Islet precursor cell (in vitro differentiated cells): Measurements from ENCODE around the gene PRRC2C.
"Not testable (repeated sequence)": the region's sequence is repeated elsewhere in the genome, so short reads cannot be mapped to it uniquely, and the experiment has no call there.

Experiments
- DNase-seq: peaks from one replicate; pipeline ENCODE4 v3.0.0-alpha.2; 2018

PRRC2C gene

DNA sequence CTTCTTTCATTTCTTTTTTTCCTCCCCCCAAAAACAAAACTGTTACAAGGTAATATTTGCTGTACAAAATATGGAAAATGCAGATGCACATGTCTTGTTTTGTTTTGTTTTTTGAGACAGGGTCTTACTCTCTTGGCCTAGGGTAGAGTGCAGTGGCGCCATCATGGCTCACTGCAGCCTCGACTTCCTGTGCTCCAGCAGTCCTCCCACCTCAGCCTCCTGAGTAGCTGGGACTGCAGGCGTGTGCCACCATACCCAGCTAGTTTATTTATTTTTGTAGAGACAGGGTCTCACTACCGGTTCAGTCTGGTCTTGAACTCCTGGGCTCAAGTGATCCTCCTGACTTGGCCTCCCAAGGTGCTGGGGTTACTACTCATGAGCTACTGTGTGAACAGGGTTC lies 15.5 kb downstream of the PRRC2C start:
- no peak for DNase-seq

DNA sequence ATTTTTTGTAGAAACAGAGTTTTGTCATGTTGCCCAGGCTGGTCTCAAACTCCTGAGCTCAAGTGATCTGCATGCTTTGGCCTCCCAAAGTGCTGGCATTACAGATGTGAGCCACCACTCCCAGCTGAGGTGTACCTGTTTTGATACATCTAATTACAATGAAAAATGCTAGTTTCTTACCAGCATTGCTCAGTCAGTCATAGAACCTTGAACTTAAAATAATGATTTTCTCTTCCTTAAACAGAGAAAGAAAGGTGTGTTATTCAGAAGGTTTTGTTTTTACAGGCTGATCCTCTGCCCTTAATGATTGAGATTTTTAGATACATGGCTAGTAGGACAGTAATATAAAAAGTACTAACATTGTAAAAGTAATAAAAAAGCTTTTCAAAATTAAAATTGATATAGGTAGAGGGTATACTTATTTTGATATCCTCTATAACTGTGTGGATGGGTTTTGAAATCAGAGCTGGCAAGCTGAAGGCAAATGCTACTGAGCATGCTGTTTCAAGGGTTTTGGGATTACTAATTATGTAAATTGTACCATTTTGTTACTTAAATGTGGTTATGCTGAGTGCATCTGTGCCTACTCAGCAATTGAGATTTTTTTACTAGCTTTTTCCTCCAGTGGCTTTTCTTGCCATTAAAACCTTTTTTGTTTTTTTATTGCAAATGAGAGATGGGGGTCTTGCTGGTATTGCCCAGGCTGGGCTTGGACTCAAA lies 16.1 kb downstream of the PRRC2C start:
- DNase-seq = no peak

DNA sequence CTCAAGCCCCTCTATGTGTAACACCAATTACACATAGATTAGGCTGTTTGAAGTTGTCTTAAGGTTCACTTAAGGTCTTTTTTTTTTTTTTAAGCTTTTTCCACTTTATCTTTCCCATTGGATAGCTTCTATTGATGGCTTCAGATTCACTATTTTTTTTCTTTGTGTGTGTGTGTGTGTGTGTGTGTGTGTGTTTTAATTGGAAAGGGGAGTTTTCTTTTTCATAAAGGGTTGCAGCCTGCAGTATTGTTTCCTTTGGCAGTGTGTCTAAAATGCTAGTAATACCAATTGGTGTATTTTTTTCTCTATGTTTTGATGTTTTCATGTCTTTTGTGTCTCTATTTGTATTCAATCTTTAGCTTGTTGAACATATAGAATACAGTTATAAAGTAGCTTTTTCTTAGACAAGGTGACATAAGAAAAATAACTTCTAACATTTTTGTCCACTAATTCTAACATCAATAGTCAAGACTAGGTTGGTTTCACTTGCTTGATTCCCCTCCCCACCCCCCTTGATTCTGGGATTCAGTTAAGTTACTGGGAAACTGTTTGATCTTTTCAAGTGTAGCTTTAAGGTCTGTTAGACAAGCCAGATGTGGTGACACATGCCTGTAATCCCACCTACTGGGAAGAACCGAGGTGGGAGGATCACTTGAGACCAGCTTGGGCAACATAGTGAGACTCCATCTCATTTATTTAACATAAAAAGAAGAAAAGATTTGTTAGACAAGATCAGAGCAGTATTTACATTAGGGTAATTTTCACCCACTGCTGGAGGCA lies 21.4 kb downstream of the PRRC2C start:
- no peak for DNase-seq

DNA sequence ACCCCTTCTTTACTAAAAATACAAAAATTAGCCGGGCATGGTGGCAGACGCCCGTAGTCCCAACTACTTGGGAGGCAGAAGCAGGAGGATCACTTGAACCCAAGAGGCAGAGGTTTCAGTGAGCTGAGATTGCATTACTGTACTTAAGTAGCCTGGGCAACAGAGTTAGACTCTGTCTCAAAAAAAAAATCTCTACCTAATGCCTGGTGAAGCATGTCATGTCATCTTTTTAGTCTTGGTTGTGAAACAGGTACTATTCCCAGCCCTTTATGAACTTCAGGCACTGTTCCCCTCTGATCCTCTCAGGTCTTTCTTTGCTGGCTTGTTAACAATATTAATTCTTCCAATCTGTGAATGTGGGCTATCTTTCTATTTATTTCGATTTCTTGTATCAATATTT lies 22.1 kb downstream of the PRRC2C start:
- DNase-seq = no peak

DNA sequence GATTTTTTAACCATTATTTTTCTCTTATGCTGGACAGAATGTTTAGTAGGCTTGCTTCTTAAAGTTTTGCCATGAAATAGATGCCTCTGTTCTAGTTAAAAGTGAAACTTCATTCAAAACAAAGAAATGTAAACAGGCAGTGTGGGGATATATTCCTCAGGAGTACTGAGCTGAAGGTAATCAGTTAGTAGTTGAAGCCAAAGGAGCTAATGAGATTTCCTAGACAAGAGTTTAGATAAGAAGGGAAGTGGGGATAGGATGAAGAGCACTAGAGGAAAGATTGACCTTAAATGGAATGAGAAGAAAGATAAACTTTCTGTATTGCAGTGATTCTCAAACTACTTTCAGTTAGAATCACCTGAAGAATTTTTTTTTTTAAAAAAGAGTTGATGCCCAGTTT lies 23.9 kb downstream of the PRRC2C start:
- no peak for DNase-seq

DNA sequence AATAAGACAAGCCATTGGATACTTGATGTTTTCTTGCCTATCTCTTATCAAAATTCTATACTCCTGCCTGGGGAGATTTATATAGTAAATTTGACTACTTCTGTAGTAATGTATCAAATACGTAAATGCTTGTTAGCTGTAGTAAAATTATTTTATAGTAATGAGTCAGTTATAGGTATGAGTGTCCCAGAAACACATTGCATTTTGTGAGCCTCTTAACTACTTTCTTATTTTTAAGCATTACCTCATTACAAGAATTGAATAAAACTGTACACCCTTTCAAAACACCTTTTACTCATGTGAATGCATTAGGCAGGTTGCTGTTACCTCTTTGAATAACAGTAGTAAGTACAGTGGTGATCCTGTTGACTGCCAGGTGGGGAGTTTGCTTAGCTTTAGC lies 28.4 kb downstream of the PRRC2C start:
- no peak for DNase-seq

DNA sequence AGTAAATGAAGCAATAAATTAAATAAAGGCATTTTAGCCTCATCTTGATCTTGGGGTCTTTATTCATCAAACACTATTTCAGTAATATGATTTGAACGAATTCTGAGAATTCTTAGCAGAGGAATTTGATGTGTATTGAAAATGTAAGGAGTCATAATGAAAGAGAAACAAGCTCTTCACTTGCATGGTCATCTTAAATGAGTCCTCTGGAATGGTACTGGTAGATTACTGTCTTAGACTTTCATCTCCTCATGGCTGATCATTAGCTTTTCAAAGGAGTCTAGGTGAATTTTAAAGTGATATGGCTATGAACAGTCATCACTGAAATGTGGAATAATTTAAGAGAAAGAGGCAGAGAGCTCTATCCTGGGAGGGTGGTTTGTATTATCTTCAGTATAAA lies 30.0 kb downstream of the PRRC2C start:
- no peak for DNase-seq

DNA sequence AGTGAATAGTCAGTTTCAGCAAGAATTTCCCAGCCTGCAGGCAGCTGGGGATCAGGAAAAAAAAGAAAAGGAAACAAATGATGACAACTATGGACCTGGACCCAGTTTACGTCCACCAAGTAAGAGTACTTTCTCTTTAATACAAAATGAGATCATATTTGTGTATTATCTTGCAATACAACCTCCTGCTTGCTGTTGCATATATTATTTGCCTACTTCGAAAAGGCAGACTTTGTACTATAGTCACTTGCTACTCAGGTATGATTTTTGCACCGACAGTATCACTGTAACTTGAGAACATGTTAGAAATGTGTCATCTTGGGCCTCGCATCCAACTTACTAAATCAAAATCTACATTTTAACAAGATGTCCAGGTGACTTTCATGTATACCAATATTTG lies 30.4 kb downstream of the PRRC2C start:
- DNase-seq = no peak

DNA sequence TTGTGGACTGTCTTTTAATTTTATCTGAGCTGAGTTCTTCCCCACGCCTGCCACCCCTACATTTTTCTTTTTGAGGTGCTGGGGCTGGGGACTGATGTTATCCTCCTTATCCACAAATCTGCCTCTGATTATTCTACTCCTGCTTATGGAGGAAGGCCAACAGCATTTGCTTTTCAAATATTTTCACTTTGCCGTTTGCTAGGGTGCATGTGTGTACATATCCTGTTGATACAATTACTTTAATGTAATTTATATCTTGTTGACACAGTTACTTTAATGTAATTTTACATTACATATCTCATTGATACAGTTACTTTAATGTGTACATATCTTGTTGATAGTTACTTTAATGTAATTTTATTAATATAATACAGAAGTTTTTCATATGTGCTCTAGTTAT lies 36.2 kb downstream of the PRRC2C start:
- DNase-seq = no peak

DNA sequence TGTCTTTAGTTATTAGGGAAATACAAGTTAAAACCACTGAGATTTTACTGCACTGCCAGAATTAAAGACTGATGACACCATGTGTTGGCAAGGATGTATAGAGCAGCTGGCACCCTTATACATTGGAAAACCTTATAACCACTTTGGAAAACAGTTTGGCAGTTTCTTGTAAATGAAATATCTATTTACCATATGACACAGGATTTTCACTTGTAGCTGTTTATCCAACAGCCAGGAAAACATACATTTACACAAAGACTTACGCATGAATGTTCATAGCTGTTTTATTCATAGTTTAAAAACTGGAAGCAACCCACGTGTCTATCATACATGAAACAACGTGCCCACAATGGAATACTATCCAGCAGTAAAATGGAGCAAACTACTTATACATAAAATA lies 45.3 kb downstream of the PRRC2C start:
- no peak for DNase-seq

DNA sequence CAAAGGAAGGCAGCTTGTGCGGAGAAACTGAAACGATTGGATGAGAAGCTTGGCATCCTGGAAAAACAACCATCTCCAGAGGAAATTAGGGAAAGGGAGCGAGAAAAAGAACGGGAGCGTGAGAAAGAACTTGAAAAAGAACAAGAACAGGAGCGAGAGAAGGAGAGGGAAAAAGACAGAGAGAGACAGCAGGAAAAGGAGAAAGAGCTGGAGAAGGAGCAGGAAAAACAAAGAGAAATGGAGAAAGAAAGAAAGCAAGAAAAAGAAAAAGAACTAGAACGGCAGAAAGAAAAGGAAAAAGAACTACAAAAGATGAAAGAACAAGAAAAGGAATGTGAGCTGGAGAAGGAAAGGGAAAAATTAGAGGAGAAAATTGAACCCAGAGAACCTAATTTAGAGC lies 47.2 kb downstream of the PRRC2C start:
- DNase-seq = no peak

DNA sequence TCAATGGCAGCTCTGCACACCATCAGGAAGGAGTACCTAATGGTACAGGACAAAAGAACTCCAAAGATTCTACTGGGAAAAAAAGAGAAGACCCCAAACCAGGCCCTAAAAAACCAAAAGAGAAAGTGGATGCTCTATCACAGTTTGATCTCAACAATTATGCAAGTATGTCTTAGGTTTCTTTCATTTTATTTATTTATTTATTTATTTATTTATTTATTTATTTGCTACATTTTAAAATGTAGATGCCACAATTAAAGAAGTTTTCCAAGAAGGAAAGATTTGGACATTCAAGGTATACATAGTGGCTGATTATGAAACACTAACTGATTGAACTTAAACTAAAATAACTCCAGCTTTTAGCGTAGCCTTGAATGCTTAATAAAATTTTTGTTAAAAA lies 60.2 kb downstream of the PRRC2C start:
- no peak for DNase-seq

DNA sequence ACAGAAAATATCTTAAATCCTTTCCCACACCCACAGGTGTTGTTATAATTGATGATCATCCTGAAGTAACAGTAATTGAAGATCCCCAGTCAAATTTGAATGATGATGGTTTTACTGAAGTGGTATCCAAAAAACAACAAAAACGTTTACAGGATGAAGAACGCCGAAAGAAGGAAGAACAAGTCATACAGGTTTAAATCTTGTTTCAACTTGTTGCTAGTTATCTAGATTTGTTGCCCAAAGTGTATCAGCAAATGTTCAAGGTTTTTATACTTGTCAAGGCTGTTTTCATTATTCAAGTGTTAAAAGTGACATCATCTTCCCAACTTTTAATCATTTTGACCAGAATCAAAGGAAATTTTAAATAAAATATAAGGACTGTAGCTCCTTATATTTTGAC lies 64.7 kb downstream of the PRRC2C start:
- no peak for DNase-seq

DNA sequence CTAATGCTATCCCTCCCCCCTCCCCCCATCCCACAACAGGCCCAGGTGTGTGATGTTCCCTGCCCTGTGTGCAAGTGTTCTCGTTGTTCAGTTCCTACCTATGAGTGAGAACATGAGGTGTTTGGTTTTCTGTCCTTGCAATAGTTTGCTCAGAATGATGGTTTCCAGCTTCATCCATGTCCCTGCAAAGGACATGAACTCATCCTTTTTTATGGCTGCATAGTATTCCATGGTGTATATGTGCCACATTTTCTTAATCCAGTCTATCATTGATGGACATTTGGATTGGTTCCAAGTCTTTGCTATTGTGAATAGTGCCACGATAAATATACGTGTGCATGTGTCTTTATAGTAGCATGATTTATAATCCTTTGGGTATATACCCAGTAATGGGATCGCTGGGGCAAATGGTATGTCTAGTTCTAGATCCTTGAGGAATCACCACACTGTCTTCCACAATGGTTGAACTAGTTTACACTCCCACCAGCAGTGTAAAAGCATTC lies 65.3 kb downstream of the PRRC2C start:
- DNase-seq = not testable (repeated sequence)

DNA sequence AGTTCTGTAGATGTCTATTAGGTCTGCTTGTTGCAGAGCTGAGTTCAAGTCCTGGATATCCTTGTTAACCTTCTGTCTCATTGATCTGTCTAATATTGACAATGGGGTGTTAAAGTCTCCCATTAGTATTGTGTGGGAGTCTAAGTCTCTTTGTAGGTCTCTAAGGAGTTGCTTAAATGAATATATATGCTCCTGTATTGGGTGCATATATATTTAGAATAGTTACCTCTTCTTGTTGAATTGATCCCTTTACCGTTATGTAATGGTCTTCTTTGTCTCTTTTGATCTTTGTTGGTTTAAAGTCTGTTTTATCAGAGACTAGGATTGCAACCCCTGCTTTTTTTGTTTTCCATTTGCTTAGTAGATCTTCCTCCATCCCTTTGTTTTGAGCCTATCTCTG lies 68.6 kb downstream of the PRRC2C start:
- DNase-seq = not testable (repeated sequence)

DNA sequence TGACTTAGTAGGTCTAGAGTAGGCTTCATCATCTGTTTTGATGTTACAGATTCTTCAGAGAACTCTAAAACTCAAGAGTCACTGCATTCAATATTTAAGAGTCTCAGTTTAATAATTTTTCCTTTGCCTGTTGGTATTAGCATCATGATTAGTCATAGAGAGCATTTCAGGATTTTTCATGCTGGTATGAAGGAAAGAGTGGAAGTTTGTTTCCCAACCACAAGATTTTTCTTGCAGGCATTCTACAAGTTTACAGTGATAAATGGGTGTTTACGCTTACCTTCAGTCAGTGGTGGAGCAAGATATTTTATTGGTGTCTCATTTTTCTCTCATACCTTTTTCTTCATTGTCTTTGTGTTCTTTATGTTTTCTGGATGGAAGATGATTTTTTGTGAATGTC lies 78.3 kb downstream of the PRRC2C start:
- no peak for DNase-seq

DNA sequence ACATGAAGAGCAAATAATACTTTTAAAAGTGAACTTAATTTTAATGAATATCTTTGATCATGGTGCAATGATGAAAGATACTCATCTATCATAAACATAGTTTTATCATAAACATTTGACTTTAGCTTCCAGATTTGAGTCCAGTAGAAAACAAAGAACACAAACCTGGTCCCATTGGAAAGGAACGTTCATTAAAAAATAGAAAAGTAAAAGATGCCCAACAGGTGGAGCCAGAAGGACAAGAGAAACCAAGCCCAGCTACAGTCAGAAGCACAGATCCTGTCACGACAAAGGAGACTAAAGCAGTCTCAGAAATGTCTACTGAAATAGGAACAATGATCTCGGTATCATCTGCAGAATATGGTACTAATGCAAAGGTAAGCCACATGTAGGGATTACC lies 81.1 kb downstream of the PRRC2C start:
- DNase-seq = no peak

DNA sequence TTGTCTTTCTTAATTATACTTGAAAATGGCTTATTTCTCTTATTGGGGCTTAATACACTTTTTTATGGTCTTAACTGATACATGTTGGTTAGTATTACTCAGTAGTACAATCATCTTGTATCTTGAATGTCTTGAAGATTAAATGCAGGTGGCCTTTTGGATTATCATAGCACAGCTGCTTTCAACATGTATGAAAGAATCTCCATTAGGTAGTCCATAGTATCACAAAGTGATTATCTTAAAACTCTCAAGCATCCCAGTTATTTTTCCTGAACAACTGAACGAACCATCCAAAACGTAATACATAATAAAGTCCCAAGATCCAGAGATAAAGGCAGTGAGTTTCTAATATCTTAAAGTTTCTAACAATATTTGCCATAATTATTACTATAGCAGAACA lies 85.0 kb downstream of the PRRC2C start:
- no peak for DNase-seq

DNA sequence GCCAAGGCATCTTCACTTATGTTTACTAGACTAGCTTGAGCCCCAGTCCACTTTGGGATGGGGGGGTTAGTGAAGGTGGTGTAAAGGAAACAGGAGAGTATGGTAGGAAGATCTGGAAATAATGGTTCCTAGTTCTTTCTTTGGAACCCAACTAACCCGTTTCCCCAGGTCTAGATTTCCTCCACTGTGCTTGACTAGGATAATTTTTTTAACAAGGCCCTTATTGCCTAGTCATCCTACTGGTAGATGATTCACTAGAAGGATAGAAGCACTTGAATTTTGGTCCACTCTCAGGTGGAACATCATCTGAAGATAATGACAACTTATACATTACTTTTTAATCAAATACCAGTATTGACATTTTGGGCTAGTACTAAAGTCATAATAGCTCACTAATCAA lies 90.8 kb downstream of the PRRC2C start:
- no peak for DNase-seq

DNA sequence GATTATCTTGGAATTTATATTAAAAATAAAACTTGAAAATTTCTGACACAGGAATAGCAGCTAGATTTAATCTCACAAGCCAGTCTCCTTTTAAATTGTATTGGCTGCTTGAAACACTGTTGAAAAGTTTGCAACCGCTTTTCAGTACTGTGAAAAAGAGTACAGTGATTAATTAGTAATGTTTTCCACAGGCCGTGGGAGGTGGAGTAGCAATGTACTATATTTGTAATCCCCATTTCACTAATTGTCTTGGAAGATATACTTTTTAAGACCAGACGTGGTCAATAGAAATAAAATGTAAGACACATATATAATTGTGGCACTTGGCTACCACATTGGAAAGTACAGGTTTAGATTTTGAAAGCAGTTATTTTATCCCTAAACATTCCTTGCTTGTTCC lies 95.9 kb downstream of the PRRC2C start:
- no peak for DNase-seq

DNA sequence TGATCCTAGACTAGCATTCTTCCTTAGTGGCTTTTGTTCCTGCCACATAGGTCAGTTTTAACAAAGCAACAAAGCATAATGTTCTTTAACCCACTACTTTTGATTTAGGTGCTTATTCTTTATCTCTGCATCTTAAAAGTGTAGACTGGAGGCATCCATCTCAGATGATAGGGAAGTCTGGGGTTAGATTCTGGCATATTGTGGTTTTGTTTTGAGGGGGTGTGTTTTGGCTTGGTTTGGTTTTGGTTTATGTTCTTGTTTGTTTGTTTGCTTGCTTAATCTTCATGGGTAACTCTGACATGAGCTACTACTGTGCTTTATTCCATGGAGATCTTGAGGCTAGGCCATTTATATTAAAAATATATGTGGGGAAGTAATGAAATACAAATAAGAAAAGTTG lies 96.4 kb downstream of the PRRC2C start:
- DNase-seq = no peak

DNA sequence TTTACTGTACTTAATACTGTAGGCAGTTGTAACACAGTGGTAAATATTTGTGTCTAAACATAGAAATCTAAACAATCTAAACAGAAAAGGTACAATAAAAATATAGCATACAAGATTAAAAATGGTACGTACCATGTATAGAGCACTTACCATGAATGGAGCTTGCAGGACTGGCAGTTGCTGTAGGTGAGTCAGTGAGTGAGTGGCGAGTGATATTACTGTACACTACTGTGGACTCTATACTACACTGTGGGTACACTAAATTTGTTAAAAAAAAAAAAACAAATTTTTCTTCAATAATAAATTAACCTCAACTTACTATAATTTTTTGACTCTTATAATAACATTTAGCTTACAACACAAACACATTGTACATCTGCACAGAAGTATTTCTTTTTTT lies 97.3 kb downstream of the PRRC2C start:
- no peak for DNase-seq

DNA sequence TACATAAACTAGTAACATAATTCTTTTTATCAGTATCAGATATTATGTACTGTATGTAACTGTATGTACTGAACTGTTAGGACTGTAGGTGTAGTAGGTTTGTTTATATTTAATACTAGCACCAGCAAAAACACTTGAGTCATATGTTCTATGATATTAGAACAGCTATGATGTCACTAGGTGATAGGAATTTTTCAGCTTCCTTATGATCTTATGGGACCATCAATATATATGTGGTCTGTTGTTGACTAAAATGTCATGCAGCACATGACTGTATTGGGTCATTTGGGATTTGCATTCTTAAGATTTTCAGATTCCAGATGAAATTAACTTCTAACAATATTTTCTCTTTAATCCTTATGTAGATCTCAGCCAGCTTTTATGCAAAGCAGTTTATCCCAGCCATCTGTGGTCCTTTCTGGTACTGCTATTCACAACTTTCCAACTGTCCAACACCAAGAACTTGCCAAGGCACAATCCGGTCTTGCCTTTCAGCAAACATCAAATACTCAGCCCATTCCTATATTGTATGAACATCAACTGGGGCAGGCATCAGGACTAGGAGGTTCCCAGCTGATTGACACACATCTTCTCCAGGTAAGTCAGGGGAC lies 98.4 kb downstream of the PRRC2C start:
- DNase-seq = no peak

DNA sequence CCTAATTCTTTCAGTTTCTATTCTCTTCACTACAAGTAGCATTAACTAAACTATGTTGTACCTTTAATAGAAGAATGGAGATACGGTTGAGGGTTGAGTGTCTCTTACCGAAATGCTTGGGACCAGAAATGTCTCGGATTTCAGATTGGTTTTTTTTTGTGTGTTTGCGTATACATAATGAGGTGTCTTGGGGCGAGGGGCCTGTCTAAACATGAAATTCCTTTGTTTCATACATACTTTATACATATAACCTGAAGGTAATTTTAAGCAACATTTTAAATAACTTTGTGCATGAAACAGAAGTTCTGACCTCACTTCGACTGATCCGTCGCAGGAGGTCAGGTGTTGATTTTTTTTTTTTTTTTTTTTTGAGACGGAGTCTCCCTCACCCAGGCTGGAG lies 100.4 kb downstream of the PRRC2C start:
- DNase-seq = no peak
